ENCODE measurements around the gene SKP1. TPM values are rescaled to one million over a fixed set of nuclear protein-coding genes. Genes with fewer than 3 reads are reported as not detected.

SKP1 gene
- total RNA-seq, 1 donor, result 145 TPM

DNA sequence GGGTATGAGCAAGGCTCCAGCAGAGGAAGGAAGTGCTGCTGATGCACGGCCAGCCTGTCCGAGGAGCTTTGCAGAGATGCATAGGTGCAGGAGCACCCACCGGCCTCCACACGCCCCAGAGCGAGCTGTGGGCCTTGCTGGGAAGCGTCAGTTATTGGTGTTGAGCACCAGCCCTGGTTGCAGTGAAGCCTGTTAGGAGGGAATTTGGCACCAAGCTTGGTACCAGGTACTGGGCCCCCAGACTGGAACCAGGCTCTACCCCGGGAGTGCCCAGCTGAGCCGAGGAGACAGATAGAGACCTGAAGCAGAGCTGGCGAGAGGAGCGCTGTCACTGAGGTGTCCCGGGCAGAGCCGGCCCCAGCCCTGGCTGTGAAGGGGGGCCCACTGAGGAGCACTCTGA is 57.0 kb downstream of the SKP1 start:
- TF ChIP-seq, protein P1, sequence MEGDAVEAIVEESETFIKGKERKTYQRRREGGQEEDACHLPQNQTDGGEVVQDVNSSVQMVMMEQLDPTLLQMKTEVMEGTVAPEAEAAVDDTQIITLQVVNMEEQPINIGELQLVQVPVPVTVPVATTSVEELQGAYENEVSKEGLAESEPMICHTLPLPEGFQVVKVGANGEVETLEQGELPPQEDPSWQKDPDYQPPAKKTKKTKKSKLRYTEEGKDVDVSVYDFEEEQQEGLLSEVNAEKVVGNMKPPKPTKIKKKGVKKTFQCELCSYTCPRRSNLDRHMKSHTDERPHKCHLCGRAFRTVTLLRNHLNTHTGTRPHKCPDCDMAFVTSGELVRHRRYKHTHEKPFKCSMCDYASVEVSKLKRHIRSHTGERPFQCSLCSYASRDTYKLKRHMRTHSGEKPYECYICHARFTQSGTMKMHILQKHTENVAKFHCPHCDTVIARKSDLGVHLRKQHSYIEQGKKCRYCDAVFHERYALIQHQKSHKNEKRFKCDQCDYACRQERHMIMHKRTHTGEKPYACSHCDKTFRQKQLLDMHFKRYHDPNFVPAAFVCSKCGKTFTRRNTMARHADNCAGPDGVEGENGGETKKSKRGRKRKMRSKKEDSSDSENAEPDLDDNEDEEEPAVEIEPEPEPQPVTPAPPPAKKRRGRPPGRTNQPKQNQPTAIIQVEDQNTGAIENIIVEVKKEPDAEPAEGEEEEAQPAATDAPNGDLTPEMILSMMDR (IDR thresholded peaks at IDR 0.05; ENCODE audit: extremely low read depth, low read depth, low read length), result no peak
- peaks cover 11% of the 10 kb centered on the region for H3K36me3 ChIP-seq (ENCODE audit: insufficient read depth, low read length)
- no peaks in the 10 kb centered on the region for H3K9me3 ChIP-seq (ENCODE audit: low read depth, low read length)
- H3K79me2 ChIP-seq (ENCODE audit: insufficient read depth, low read length), result no peaks in the 10 kb centered on the region
- H3K4me2 ChIP-seq (ENCODE audit: insufficient read depth, low read length), result no peak overlapping the region
- H3K27me3 ChIP-seq (ENCODE audit: insufficient read depth, low read length), result no peaks in the 10 kb centered on the region
- peaks cover 12% of the 10 kb centered on the region for H3K4me1 ChIP-seq (ENCODE audit: insufficient read depth, low read length)
- H3K27ac ChIP-seq (ENCODE audit: low read depth, low read length), result no peak overlapping the region
- H4K20me1 ChIP-seq (ENCODE audit: insufficient read depth, low read length), result peaks cover 9% of the 10 kb centered on the region
- no peak overlapping the region for H3K4me3 ChIP-seq (ENCODE audit: insufficient read depth, low read length)
- peak; percentile 65 for DNase-seq (ENCODE audit: insufficient read length, low spot score, missing footprints)
- H2AFZ ChIP-seq (ENCODE audit: low read length), result no peak overlapping the region

DNA sequence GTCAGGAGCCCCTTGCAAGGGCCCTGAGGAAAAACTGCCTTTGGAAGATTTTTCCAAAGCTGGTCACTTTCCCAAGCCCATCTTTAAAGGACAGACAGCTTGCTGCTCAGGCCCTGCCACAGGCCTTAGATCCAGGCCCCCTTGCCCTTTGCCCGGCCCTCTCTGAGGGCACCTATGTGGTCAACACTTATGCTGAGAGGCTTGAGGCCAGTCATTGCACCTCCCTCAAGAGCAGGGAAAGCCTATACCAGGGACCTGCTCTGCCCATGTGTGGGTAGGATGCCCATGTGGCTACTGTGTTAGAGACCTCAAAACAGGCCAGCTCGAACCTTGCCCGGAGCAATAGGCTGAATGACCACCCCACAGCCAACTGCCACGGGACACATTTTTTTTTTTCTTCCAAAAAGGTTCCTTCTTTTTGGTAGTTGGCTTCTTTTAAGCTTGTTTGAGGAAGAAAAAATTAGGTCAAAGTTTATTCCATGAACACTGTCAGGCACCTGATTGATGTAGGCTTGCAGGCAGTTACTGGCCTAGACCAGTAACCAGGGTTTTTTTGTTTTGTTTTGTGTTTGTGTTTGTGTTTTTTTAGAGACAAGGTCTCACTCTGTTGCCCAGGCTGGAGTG is 58.4 kb downstream of the SKP1 start:
- Histone ChIP-seq H3K27me3 (ENCODE audit: insufficient read depth, low read length) (no peaks in the 10 kb centered on the region), H3K4me3 (ENCODE audit: insufficient read depth, low read length) (no peak overlapping the region), H3K79me2 (ENCODE audit: insufficient read depth, low read length) (peaks cover 4% of the 10 kb centered on the region), H3K9me3 (ENCODE audit: low read depth, low read length) (no peaks in the 10 kb centered on the region), H2AFZ (ENCODE audit: low read length) (no peak overlapping the region), H4K20me1 (ENCODE audit: insufficient read depth, low read length) (peaks cover 9% of the 10 kb centered on the region), H3K4me2 (ENCODE audit: insufficient read depth, low read length) (no peak overlapping the region), H3K36me3 (ENCODE audit: insufficient read depth, low read length) (peaks cover 11% of the 10 kb centered on the region), H3K27ac (ENCODE audit: low read depth, low read length) (no peak overlapping the region), H3K4me1 (ENCODE audit: insufficient read depth, low read length) (peaks cover 3% of the 10 kb centered on the region)
- DNase-seq (ENCODE audit: insufficient read length, low spot score, missing footprints), result peak; percentile 76
- TF ChIP-seq, protein P1 (IDR thresholded peaks at IDR 0.05; ENCODE audit: extremely low read depth, low read depth, low read length), result no peak

DNA sequence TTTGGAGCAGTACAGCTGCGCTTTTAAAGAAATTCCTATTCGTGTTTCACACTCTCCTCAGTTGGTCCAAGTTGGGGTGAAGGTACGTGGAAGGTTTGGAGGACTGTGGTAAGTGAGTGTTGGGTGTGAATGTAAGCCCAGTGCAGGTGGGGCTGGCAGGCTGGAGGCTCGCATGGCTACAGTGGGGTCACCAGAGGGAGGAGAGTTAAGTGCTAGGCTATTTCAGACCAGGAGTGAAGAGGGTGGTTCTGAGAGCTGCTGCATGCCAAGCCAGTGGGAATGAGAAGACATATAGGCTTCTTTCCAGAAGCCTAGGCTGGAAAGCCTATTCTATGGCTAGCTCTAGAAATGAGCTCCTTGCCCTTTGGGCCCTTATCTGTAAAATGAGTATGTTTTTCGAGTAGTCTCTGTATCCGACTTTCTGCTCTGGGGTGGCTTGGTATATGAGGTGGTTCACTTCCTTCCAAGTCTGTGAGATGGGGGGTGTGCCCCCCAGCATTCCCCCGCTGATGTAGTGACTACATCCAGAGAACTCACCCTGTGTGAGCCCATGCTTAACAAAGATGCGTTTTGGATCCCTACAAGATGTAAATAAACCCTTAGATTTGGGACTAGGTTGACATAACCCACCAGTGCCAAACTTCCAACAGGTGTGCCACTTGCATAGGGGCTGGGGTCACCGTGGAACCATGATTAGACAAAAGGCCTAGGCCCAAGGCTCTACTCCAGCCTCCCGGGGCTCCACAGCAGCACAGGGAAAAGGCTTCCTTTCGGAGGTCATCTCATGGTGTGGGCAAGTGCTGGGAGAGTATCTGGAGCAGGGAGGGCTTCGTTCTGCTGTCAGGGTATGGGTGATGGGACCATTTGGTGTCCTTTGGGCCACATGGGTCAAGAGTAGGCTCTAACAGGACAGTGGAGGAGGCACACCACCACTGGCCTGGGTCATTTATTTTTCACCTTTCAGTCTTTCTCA is 59.7 kb downstream of the SKP1 start:
- Histone ChIP-seq H3K27me3 (ENCODE audit: insufficient read depth, low read length) (no peaks in the 10 kb centered on the region), H2AFZ (ENCODE audit: low read length) (no peak overlapping the region), H3K27ac (ENCODE audit: low read depth, low read length) (no peak overlapping the region), H3K4me1 (ENCODE audit: insufficient read depth, low read length) (peaks cover 8% of the 10 kb centered on the region), H3K79me2 (ENCODE audit: insufficient read depth, low read length) (peaks cover 4% of the 10 kb centered on the region), H3K36me3 (ENCODE audit: insufficient read depth, low read length) (peaks cover 7% of the 10 kb centered on the region), H3K4me3 (ENCODE audit: insufficient read depth, low read length) (no peak overlapping the region), H4K20me1 (ENCODE audit: insufficient read depth, low read length) (peaks cover 9% of the 10 kb centered on the region), H3K4me2 (ENCODE audit: insufficient read depth, low read length) (no peak overlapping the region), H3K9me3 (ENCODE audit: low read depth, low read length) (no peaks in the 10 kb centered on the region)
- peak; percentile 74 for DNase-seq (ENCODE audit: insufficient read length, low spot score, missing footprints)
- TF ChIP-seq, protein P1 (IDR thresholded peaks at IDR 0.05; ENCODE audit: extremely low read depth, low read depth, low read length), result no peak

DNA sequence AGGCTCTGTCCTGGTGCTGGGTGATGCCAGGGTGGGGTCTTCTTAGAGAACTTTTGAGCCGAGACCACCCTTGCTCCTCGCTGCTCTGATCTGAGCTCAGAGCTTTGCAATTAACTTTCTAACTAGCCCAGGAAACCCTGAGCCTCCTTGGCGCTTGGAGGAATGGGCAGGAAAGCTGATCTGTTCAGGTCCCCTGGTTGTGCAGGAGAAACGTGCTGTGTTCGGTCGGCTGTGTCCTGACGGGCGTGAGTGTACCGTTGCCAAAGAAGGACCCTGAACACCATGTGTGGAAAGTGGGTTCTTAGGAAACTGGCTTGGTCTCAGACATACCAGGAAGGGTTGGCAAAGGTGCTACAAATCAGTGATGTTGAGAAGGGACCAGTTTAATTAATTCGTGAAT is 60.5 kb downstream of the SKP1 start:
- Histone ChIP-seq H3K4me2 (ENCODE audit: insufficient read depth, low read length) (peak overlapping the region; percentile 72), H4K20me1 (ENCODE audit: insufficient read depth, low read length) (peaks cover 9% of the 10 kb centered on the region), H3K4me1 (ENCODE audit: insufficient read depth, low read length) (peaks cover 15% of the 10 kb centered on the region), H3K79me2 (ENCODE audit: insufficient read depth, low read length) (peaks cover 4% of the 10 kb centered on the region), H3K4me3 (ENCODE audit: insufficient read depth, low read length) (no peak overlapping the region), H3K9me3 (ENCODE audit: low read depth, low read length) (no peaks in the 10 kb centered on the region), H2AFZ (ENCODE audit: low read length) (no peak overlapping the region), H3K27me3 (ENCODE audit: insufficient read depth, low read length) (no peaks in the 10 kb centered on the region), H3K36me3 (ENCODE audit: insufficient read depth, low read length) (peaks cover 7% of the 10 kb centered on the region), H3K27ac (ENCODE audit: low read depth, low read length) (no peak overlapping the region)
- DNase-seq (ENCODE audit: insufficient read length, low spot score, missing footprints), result peak; percentile 71
- TF ChIP-seq, protein P1 (IDR thresholded peaks at IDR 0.05; ENCODE audit: extremely low read depth, low read depth, low read length), result no peak
